HG02759 (cell line): Measurements from ENCODE around the gene SHLD2.
"Not testable (repeated sequence)": the region's sequence is repeated elsewhere in the genome, so short reads cannot be mapped to it uniquely, and the experiment has no call there.

Experiments used
- ATAC-seq: cut with Tn5 transposase; IDR thresholded peaks from one replicate; pipeline ENCODE4 v1.9.1; 2021; ENCODE audit warnings: mild to moderate bottlenecking, moderate library complexity; ENCODE audit not compliant: unreplicated experiment

The SHLD2 gene, protein sequence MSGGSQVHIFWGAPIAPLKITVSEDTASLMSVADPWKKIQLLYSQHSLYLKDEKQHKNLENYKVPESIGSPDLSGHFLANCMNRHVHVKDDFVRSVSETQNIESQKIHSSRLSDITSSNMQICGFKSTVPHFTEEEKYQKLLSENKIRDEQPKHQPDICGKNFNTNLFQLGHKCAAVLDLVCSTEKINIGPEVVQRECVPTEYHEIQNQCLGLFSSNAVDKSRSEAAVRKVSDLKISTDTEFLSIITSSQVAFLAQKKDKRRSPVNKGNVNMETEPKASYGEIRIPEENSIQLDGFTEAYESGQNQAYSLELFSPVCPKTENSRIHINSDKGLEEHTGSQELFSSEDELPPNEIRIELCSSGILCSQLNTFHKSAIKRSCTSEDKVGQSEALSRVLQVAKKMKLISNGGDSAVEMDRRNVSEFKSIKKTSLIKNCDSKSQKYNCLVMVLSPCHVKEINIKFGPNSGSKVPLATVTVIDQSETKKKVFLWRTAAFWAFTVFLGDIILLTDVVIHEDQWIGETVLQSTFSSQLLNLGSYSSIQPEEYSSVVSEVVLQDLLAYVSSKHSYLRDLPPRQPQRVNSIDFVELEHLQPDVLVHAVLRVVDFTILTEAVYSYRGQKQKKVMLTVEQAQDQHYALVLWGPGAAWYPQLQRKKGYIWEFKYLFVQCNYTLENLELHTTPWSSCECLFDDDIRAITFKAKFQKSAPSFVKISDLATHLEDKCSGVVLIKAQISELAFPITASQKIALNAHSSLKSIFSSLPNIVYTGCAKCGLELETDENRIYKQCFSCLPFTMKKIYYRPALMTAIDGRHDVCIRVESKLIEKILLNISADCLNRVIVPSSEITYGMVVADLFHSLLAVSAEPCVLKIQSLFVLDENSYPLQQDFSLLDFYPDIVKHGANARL

DNA sequence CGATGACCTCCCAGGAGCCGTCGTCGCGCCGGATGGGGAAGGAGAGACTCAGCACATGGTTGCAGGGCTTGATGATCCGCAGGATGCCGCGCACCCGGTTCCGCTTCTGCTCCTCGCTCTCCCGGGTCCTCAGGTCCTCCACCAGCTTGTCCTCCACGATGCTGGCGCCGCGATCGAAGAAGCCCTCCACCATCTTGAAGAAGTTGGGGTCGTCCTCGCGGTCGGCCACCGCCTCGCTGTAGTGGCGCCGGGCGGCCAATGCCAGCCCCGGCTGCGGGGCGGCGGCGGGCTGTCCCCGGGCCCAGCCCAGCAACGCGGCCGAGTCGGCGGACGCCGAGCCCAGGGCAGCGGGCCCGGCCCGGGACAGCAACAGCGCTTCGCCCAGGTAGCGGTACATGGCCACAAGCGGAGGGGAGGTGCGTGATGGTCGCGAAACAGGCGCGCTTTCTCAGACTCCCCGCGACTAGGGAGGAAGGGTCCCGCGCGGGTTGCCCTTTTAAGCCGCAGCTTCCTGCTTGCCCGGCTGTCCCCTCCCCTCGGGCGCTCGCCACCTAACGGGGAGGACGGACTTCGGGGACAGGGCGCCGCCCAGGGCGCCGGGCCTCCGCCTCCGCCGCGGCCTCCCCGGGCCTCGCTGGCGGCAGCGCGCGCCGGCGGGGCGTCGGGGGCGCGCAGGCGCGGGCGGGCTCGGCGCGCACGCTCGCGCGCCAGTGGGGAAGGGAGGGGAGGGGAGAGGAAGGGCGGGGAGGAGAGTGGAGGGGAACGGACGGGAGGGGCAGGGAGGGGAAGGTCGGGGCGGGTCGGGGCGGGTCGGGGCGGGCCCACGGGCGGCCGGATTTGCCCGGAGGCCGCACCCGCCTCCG, at the start of gene SHLD2, which contains the start of gene GLUD1:
SHLD2 (plus strand) TSS at position 834 of the 863 bp plus-strand sequence. CDS start 56,149 bp downstream, outside the sequence.
GLUD1 (minus strand) TSS at position 471 of the 863 bp plus-strand sequence; CDS start at position 397, 74 bp downstream.
- peak; percentile 68 for ATAC-seq

DNA sequence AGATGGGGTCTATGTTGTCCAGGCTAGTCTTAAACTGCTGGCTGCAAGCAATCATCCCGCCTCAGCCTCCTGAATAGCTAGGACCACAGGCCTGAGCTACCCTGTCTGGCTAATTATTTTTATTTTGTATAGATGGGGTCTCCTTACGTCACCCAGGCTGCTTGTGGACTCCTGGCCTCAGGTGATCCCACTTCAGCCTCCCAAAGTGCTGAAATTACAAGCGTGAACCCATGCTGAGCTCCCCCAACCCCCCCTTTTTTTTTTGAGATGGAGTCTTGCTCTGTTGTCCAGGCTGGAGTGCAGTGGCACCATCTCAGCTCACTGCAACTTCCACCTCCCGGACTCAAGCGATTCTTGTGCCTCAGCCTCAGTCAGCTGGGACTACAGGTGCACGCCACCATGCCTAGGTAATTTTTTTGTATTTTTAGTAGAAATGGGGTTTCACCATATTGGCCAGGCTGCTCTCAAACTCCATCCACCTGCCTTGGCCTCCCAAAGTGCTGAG, 49.5 kb upstream of the SHLD2 start:
- ATAC-seq = no peak

DNA sequence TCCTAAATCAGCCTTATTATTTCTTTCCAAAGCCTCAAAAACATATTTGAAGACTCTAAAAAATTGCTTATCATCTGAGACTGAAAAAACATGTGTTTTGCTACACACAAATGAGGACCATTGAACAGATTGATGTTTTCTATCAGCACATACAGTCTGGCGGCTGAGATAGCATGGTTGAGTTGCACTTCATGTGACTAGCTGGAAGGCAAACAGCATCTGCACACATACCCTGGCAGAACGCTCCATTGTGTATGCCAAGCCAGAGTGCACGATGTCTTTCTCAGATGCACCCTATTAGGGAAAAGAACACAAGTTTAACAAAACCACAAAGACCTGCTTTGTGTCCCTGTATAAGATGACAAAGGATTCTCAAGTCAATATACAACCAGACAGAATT, 41.9 kb upstream of the SHLD2 start:
- ATAC-seq = no peak

DNA sequence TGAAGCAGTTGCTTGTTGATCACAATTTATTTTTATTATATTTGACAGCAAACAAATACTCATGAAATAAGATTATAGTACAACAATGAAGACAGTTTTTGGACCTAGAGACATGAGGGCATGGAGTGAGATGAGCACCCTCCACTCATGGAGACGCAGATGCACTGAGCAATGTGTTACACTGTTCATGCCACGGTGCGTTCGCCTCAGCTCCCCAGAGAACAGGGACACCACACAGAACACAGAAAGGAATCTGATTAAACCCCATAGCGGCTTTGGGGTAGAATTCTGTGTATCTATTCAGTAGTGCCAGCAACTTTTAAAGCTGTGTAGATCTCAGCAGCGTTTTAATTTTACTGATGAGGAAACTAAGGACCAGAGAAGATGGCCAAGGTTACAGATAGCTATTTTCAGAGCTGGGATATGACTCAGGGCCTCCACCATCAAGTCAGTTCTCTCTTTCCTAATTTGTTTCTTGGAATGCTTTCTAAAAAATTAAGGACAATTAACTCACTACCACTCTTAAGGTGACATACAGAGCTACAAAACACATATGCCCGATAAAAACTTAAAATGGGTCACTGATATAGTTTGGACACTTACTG, 41.3 kb upstream of the SHLD2 start:
- ATAC-seq = no peak

DNA sequence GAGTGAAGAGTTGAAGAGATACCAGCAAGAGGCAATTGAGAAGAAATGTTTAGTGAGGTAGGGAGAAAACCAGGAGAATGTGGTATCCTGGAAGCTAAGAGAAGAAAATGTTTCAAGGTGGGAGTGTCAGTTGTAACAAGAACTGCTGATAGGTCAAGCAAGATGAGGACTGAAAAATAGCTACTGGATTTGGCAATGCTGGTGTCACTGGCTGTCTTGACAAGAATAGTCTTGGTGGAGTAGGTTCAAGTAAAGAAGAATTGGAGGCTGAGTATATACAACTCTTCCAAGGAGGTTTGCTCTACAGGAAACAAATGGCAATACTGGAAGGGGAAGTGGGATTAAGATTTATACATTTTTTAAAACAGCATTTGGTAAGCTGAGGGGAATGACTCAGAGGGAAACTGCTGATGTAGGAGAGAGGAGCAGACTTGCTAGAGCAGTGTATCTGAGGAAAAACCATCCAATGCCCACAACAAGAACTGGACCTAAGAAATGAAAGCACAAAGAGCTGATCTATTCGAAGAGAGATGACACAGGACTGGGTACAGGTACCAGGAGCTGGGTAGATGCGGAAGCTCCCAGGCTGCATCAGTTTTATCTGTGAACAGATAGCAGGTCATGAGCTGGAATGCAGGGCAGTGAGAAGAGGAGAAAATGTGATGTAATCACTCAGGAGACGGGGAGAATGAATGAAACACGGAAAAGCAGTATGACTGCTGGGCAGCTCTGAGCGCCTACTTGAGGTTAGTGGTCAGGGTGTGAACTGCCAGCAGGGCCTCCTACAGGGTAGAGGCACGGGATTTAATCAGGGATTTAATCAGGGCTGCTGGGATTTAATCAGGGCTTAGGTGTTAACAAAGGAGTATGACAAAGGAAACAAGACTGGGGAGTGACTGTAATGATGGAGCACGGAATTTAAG, 40.4 kb upstream of the SHLD2 start:
- no peak for ATAC-seq

DNA sequence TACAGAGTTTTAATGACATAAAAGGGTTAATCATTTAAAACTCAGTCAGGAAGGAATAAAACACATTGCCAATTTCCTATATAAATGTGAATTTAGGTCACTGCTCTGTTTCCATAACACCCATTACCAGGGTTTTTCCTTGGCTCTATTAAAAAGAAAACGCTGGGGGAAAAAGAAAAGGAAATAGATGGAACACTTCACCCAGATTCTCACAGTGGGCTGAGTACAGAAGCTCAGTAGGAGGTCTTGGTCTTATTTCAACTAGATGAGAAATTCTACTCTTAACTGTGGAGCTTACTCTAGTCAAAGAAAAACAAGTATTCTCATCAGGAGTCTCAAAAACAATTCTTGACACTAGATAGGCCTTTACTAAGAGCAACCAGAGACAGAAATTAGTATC, 36.8 kb upstream of the SHLD2 start:
- ATAC-seq = no peak

DNA sequence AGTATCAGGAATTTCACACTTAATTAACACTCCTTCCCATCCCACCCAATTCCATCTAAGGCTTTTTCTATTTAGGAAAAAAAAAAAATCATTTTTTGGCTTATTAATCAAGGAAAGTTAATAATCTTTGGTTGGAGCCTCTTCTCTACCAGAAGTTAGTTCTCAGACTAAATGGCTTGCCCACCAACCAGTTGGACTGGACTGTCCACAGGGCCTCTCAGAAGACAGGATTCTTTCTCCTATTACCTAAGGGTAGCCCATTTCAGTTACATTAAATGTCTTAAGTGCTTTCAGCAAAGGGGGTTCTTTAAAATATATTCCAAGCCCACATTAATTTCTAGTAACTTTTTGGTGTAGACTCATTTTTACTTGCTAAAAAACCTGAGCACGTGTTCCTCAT, 35.6 kb upstream of the SHLD2 start:
- ATAC-seq = no peak

DNA sequence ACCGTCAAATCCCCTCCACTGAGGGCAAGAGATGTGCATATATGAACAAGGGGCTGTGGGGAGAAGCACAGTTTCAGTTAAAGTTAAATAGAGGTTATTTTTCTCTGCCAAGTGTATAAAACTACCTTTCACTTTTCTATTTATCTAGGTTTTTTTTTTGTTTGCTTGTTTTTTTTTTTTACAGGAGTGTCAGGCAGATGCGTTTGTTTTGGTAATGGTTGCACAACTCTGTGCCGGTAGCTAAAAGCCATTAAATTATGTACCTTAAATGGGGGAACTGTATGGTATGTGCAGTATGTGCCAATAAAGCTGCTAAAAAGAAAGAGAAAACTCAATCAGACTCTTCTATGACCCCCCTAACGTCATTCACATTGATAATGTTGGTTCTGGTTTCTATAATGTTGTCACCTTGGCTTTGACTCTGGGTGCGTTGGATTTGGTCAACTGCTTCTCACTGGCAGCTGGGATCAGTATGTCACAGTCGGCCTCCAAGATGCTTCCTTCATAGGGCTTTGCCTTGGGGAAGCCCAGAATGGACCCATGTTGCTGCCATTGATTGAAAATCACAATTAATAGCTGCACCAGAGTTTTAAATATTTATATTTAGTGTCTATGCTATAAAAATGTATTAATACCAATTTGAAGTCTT, 34.6 kb upstream of the SHLD2 start:
- no peak for ATAC-seq

DNA sequence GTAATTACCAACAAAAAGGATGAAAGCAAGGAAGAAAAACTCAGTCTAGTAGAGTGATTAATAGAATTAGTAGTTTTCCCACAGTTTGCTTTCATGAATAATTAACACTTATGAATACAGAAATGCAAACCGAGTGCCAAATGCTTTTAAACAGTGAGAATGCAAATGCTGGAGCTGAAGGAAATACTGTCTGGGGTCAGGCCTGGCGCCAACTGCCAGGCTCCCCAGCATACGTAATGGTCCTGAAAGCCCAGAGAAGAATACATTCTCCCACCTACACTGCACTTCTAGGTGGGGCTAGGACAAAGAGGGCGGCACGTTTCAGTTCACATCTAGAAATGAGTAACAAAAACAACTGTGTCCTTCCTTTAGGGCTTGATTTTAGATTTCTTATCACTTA, 30.4 kb upstream of the SHLD2 start:
- ATAC-seq = no peak

DNA sequence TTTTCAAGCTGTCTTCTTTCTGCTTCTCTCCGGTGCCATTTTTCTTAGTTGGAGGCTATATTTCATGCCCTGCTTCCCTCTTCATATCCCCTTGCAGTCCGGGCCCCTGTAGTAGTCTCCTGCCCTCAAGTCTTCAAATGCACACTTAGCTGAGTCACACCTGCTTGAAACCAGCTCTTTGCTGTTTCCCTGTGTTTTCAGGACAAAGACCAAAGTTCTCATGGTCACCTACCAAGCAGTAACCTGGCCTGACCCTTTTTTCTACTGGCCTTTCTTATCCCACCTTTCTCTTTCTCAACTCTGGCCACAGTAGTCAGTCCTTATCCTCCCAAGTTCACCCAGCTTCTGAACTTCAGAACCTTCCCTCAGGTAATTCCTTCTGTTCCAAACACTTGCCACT, 28.8 kb upstream of the SHLD2 start:
- ATAC-seq = no peak

DNA sequence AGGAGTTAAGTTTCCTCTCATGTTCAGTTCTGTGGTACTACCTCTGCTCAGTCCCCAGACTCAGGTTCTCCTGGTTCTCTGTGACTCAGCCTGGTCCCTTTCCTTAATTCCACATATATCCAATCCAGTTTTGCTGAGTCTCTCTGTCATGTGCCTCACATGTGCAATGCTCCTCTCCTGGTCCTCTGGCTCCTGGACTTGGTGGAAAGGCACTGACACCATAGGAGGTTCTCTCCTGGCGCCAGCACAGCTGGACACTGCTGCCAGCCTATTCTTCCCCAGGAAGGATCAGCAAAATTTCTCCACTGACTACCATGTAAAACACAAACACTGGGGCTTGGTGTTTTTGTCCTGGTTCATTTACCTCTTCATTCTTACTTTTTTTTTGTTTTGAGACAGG, 28.1 kb upstream of the SHLD2 start:
- no peak for ATAC-seq

DNA sequence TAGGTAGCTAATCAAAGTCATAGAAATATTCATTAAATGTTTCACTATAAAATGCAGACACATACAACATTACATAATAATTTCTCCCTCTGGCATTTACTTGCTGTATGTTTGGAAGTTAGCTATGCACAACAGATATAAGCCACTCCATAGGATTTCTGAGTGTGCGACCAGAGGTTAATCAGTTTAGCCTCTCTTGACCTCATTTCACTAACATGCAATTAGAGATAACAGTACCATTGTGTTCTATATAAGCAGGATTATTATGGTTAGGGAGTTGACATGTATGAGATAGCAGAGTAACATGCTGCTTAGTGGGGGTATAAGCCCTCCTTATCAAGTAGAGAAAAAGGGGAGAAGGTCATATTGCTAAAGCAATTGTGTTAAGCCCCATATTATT, 26.7 kb upstream of the SHLD2 start:
- ATAC-seq = no peak

DNA sequence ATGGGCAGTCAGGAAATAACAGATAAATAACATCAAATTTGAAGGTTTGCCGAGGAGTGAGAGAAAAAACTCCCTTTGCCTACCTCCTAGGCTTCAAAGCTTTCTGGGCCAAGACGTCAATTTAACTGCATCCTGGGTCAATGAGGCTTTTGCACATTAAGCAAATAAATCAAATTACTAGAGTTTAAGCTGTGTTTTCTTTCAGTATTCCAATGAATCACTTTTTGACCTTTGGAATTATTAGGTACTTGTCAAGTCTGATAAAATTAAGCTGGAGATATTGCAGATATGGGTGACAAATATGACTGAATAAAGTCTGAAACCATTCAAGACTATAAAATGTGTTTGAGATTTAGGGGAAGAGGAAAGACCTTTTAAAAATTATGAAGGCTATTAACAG, 22.6 kb upstream of the SHLD2 start:
- no peak for ATAC-seq

DNA sequence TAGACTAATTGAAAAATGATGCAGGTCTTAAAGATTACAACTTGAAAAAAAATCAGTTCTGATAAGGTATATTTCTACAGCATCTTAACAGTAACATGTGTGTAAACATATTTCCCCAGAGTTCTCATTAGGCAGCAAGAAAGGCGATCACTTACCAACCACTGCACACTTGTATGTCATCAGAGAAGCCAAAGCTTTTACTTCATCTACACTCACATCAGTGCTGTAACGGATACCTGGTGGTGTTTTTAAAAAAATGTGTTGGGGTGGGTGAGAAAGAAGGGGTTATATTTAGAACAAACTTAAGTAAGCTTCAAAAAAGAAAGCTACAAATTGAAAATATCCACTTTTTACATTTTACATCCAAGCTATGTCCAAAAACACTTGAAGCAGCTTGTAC, 18.6 kb upstream of the SHLD2 start:
- not testable (repeated sequence) for ATAC-seq

DNA sequence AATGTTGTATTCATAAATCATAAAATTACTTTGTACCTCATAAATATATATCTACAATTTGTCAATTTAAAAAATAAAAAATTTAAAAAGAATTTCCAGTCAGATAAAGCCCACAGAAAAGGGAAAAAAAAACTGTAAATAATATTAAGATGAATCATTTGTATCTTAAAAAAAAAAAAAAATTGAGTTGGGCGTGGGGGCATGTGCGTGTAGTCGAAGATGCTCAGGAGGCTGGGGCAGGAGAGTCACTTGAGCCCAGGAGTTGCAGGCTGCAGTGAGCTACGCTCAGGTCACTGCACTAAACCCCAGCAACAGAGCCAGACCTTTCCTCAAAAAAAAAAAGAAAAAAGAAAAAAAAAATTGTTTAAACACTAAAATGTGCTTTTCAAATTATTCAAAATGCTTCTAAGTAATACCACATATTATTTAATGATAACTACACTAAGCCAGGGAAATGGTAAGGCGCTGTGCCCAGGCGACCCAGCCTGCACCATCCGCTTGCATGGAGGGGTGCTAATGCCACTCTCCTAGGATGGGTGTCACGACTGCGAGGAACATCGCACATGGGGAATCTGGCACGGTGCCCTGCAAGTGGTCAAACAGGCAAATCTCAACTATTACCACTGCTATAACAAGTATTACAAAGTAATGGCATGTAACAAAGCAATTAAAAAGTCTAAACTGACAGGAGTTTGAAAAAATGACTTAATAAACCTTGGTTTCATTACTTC, 15.7 kb upstream of the SHLD2 start:
- no peak for ATAC-seq

DNA sequence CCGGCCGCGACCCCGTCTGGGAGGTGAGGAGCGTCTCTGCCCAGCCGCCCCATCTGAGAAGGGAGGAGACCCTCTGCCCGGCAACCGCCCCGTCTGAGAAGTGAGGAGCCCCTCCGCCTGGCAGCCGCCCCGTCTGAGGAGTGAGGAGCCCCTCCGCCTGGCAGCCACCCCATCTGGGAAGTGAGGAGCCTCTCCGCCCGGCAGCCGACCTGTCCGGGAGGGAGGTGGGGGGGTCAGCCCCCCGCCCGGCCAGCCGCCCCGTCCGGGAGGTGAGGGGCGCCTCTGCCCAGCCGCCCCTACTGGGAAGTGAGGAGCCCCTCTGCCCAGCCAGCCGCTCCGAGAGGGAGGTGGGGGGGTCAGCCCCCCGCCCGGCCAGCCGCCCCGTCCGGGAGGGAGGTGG, 14.4 kb upstream of the SHLD2 start:
- not testable (repeated sequence) for ATAC-seq

DNA sequence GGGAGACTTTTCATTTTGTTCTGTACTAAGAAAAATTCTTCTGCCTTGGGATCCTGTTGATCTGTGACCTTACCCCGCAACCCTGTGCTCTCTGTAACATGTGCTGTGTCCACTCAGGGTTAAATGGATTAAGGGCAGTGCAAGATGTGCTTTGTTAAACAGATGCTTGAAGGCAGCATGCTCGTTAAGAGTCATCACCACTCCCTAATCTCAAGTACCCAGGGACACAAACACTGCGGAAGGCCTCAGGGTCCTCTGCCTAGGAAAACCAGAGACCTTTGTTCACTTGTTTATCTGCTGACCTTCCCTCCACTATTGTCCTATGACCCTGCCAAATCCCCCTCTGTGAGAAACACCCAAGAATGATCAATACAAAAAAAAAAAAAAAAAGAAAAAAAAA, 13.4 kb upstream of the SHLD2 start:
- ATAC-seq = not testable (repeated sequence)

DNA sequence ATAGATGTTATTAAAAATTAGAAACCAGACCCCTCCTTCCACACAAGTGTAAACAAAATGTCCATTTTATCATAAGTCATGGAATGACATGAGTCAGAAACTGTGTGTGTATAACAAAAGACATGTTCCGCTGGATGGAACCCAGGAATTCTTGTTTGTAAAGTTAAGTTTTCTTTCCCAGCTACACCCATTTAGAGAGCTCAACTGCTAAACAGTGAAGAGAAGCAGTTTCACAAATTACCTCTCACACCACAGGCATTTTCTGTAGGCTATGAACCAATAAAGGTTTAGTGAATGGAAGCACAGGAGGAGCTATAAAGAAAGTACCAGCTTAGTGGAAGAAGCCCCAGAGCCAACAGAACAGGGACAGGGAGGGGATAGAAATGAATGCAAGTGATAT, 12.8 kb upstream of the SHLD2 start:
- not testable (repeated sequence) for ATAC-seq
